ENCODE measurements around the gene OPHN1.
"Not testable (repeated sequence)": the region's sequence is repeated elsewhere in the genome, so short reads cannot be mapped to it uniquely, and the experiment has no call there.

Gene OPHN1

GRCh38 chrX:68365341-68365740 is 68.0 kb downstream of the OPHN1 start:
- no peak for DNase-seq (ENCODE audit: low read depth in 3 of 3, low spot score in 1 of 3)

GRCh38 chrX:68363984-68364383 is 69.3 kb downstream of the OPHN1 start:
- DNase-seq (ENCODE audit: low read depth in 3 of 3, low spot score in 1 of 3) = no peak

GRCh38 chrX:68358679-68359078 is 74.6 kb downstream of the OPHN1 start:
- DNase-seq (ENCODE audit: low read depth in 3 of 3, low spot score in 1 of 3) = no peak

- no peak for DNase-seq (ENCODE audit: low read depth in 3 of 3, low spot score in 1 of 3)
Measured at GRCh38 chrX:68355629-68355920, 77.7 kb downstream of the OPHN1 start.

- DNase-seq (ENCODE audit: low read depth in 3 of 3, low spot score in 1 of 3) = no peak
Measured at GRCh38 chrX:68354879-68355628, 78.2 kb downstream of the OPHN1 start.

- no peak for DNase-seq (ENCODE audit: low read depth in 3 of 3, low spot score in 1 of 3)
Measured at GRCh38 chrX:68345025-68345424, 88.3 kb downstream of the OPHN1 start.

GRCh38 chrX:68343551-68343950 is 89.7 kb downstream of the OPHN1 start:
- no peak for DNase-seq (ENCODE audit: low read depth in 3 of 3, low spot score in 1 of 3)

GRCh38 chrX:68332201-68332731 is 101.0 kb downstream of the OPHN1 start:
- DNase-seq (ENCODE audit: low read depth in 3 of 3, low spot score in 1 of 3) = no peak

GRCh38 chrX:68326841-68327240 is 106.5 kb downstream of the OPHN1 start:
- DNase-seq (ENCODE audit: low read depth in 3 of 3, low spot score in 1 of 3) = not testable (repeated sequence)

- DNase-seq (ENCODE audit: low read depth in 3 of 3, low spot score in 1 of 3) = no peak
Measured at GRCh38 chrX:68307769-68308168, 125.5 kb downstream of the OPHN1 start.

GRCh38 chrX:68304602-68305001 is 128.7 kb downstream of the OPHN1 start:
- no peak for DNase-seq (ENCODE audit: low read depth in 3 of 3, low spot score in 1 of 3)

- DNase-seq (ENCODE audit: low read depth in 3 of 3, low spot score in 1 of 3) = no peak
Measured at GRCh38 chrX:68299898-68300297, 133.4 kb downstream of the OPHN1 start.

- DNase-seq (ENCODE audit: low read depth in 3 of 3, low spot score in 1 of 3) = no peak
Measured at GRCh38 chrX:68292471-68292870, 140.8 kb downstream of the OPHN1 start.

GRCh38 chrX:68288127-68288526 is 145.2 kb downstream of the OPHN1 start:
- no peak for DNase-seq (ENCODE audit: low read depth in 3 of 3, low spot score in 1 of 3)

GRCh38 chrX:68287419-68287818 is 145.9 kb downstream of the OPHN1 start:
- no peak for DNase-seq (ENCODE audit: low read depth in 3 of 3, low spot score in 1 of 3)

- no peak for DNase-seq (ENCODE audit: low read depth in 3 of 3, low spot score in 1 of 3)
Measured at GRCh38 chrX:68286980-68287379, 146.3 kb downstream of the OPHN1 start.

GRCh38 chrX:68286076-68286475 is 147.2 kb downstream of the OPHN1 start:
- no peak for DNase-seq (ENCODE audit: low read depth in 3 of 3, low spot score in 1 of 3)

- no peak for DNase-seq (ENCODE audit: low read depth in 3 of 3, low spot score in 1 of 3)
Measured at GRCh38 chrX:68284281-68284904, 148.9 kb downstream of the OPHN1 start.

GRCh38 chrX:68273887-68274286 is 159.4 kb downstream of the OPHN1 start:
- no peak for DNase-seq (ENCODE audit: low read depth in 3 of 3, low spot score in 1 of 3)

- DNase-seq (ENCODE audit: low read depth in 3 of 3, low spot score in 1 of 3) = not testable (repeated sequence)
Measured at GRCh38 chrX:68264793-68265192, 168.5 kb downstream of the OPHN1 start.

GRCh38 chrX:68261060-68261672 is 172.1 kb downstream of the OPHN1 start:
- no peak for DNase-seq (ENCODE audit: low read depth in 3 of 3, low spot score in 1 of 3)

- no peak for DNase-seq (ENCODE audit: low read depth in 3 of 3, low spot score in 1 of 3)
Measured at GRCh38 chrX:68256990-68257389, 176.3 kb downstream of the OPHN1 start.
